Vagina (tissue), 2 donors: ENCODE data around the gene TRANK1.
"Not testable (repeated sequence)": the region's sequence is repeated elsewhere in the genome, so short reads cannot be mapped to it uniquely, and the experiment has no call there.

ENCODE experiments used
- POLR2A ChIP-seq, 2 donors: fragments of 450-650 bp; IDR thresholded peaks; one replicate each; pipeline ENCODE4 v1.6.1; 2017; ENCODE audit warnings: antibody characterized with exemption in 2 of 2, mild to moderate bottlenecking in 2 of 2, moderate library complexity in 2 of 2
- TF ChIP-seq, protein P1 (sequence below), 3 experiments: fragments of 450-650 bp in 2 of 3; fragments of 200-600 bp in 1 of 3; sonication (generic) in 1 of 3; IDR thresholded peaks; one replicate each; pipeline ENCODE4 v1.5.1; 2017 to 2019; ENCODE audit warnings: antibody characterized with exemption in 3 of 3, mild to moderate bottlenecking in 2 of 3, moderate library complexity in 2 of 3

DNA sequence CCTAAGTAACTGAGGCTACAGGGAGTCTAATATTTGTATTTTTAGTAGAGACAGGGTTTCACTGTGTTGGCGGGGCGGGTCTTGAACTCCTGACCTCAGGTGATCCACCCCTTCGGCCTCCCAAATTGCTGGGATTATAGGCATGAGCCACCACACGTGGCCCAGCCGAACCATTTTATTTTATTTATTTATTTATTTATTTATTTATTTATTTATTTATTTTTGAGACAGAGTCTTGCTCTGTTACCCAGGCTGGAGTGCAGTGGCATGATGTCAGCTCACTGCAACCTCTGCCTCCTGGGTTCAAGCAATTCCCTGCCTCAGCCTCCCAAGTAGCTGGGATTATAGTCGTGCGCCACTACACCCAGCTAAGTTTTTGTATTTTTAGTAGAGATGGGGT lies 18.2 kb upstream of the TRANK1 start:
- TF ChIP-seq, protein P1, sequence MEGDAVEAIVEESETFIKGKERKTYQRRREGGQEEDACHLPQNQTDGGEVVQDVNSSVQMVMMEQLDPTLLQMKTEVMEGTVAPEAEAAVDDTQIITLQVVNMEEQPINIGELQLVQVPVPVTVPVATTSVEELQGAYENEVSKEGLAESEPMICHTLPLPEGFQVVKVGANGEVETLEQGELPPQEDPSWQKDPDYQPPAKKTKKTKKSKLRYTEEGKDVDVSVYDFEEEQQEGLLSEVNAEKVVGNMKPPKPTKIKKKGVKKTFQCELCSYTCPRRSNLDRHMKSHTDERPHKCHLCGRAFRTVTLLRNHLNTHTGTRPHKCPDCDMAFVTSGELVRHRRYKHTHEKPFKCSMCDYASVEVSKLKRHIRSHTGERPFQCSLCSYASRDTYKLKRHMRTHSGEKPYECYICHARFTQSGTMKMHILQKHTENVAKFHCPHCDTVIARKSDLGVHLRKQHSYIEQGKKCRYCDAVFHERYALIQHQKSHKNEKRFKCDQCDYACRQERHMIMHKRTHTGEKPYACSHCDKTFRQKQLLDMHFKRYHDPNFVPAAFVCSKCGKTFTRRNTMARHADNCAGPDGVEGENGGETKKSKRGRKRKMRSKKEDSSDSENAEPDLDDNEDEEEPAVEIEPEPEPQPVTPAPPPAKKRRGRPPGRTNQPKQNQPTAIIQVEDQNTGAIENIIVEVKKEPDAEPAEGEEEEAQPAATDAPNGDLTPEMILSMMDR (IDR thresholded peaks at IDR 0.05), result not testable (repeated sequence)
- not testable (repeated sequence) for TF ChIP-seq POLR2A (IDR thresholded peaks at IDR 0.05)
